ENCODE measurements around the gene ZBTB2. TPM values are rescaled to one million over a fixed set of nuclear protein-coding genes. Genes with fewer than 3 reads are reported as not detected.

Gene ZBTB2
- total RNA-seq, 1 experiment from 2014 or later, result 31.4 TPM

- no peak overlapping the region for H2BK12ac ChIP-seq (ENCODE audit: insufficient read length, low read depth, low read length)
- H4K91ac ChIP-seq (ENCODE audit: insufficient read length, low read depth, low read length), result no peak overlapping the region
- no peaks in the 10 kb centered on the region for H3K9me3 ChIP-seq (ENCODE audit: control insufficient read depth, low read depth, low read length)
- no peak overlapping the region for H3K14ac ChIP-seq (ENCODE audit: insufficient read depth, low read length)
- H3K79me2 ChIP-seq (ENCODE audit: insufficient read depth, low read length), result no peaks in the 10 kb centered on the region
- no peaks in the 10 kb centered on the region for H3K27me3 Mint-ChIP-seq (ENCODE audit: low read depth)
- no peaks in the 10 kb centered on the region for H4K20me1 ChIP-seq (ENCODE audit: control insufficient read depth, insufficient read depth, insufficient read length)
- no peak overlapping the region for H3K9ac ChIP-seq (ENCODE audit: extremely low read depth, insufficient read length, low read length)
- H2BK15ac ChIP-seq (ENCODE audit: low read depth, low read length), result no peak overlapping the region
- H2BK120ac ChIP-seq (ENCODE audit: low read depth, low read length, poor library complexity, severe bottlenecking), result no peak overlapping the region
- no peak overlapping the region for H2BK5ac ChIP-seq (ENCODE audit: insufficient read length, low read length)
- no peaks in the 10 kb centered on the region for H3K79me1 ChIP-seq (ENCODE audit: insufficient read depth, low read depth, low read length, poor library complexity, severe bottlenecking)
- no peak overlapping the region for H3K4ac ChIP-seq (ENCODE audit: low read depth, low read length)
- no peak overlapping the region for H3K56ac ChIP-seq (ENCODE audit: insufficient read length, low read depth, low read length)
- no peaks in the 10 kb centered on the region for H3K23me2 ChIP-seq (ENCODE audit: insufficient read length, low read depth, low read length, poor library complexity, severe bottlenecking)
- H3K27me3 ChIP-seq (ENCODE audit: insufficient read depth, low read length), result no peaks in the 10 kb centered on the region
- no peak for TF ChIP-seq CTCF (conservative IDR thresholded peaks at IDR 0.05)
- peaks cover 13 to 67% (median 40%) of the 10 kb centered on the region in 3 experiments for H3K36me3 Mint-ChIP-seq (ENCODE audit: insufficient read depth in 1 of 3, low read depth in 3 of 3)
- no peak overlapping the region for H4K8ac ChIP-seq (replicated peaks; ENCODE audit: insufficient read length, low read depth, low read length)
- H3K18ac ChIP-seq (ENCODE audit: insufficient read length, low read depth, low read length), result no peak overlapping the region
- no peak overlapping the region for H2AK5ac ChIP-seq (ENCODE audit: insufficient read length, low read length)
- H3T11ph ChIP-seq (ENCODE audit: low read length), result no peak overlapping the region
- H3K27ac Mint-ChIP-seq, result no peak overlapping the region; a peak in 1 of 7 replicates
- no CpG with 5 or more reads among the region's 4 CpGs for WGBS (ENCODE audit: extremely low coverage, insufficient read length, low lambda C conversion rate)
- no peak overlapping the region for H3K23ac ChIP-seq (ENCODE audit: insufficient read length, low read depth, low read length)
- 0 out of 4 replicates have a peak, but pooled peaks cover 0 to 3% of the 10 kb centered on the region in 2 experiments for H3K4me1 Mint-ChIP-seq
- no peak overlapping the region for H2BK20ac ChIP-seq (ENCODE audit: low read depth, low read length, poor library complexity, severe bottlenecking)
- H3K9me3 Mint-ChIP-seq, result no peaks in the 10 kb centered on the region
- no peak for DNase-seq
- H2AFZ ChIP-seq (ENCODE audit: low read length), result no peak overlapping the region
- no peak overlapping the region for H3K4me3 Mint-ChIP-seq
- H4K5ac ChIP-seq (ENCODE audit: insufficient read length, low read depth, low read length), result no peak overlapping the region
- H3K4me1 ChIP-seq (ENCODE audit: insufficient read depth, low read length), result no peaks in the 10 kb centered on the region
- H3K4me2 ChIP-seq (ENCODE audit: insufficient read depth, insufficient read length, low read length), result no peak overlapping the region
- no peak overlapping the region for H3K27ac ChIP-seq (ENCODE audit: insufficient read length, low read depth, low read length)
These were observed 41.3 kb upstream of the ZBTB2 start for GRCh38 chr6:151432651-151433050.
